ENCODE results near the gene ABTB2. TPM values are rescaled to one million over a fixed set of nuclear protein-coding genes. Genes with fewer than 3 reads are reported as not detected.

Gene ABTB2
- total and polyA plus RNA-seq, 9 of the 15 experiments (the other 6 are each of a cell fraction or from before 2014, with no cell fraction given) = 0.03 to 0.18 (median 0.12) TPM; not detected in 2

DNA sequence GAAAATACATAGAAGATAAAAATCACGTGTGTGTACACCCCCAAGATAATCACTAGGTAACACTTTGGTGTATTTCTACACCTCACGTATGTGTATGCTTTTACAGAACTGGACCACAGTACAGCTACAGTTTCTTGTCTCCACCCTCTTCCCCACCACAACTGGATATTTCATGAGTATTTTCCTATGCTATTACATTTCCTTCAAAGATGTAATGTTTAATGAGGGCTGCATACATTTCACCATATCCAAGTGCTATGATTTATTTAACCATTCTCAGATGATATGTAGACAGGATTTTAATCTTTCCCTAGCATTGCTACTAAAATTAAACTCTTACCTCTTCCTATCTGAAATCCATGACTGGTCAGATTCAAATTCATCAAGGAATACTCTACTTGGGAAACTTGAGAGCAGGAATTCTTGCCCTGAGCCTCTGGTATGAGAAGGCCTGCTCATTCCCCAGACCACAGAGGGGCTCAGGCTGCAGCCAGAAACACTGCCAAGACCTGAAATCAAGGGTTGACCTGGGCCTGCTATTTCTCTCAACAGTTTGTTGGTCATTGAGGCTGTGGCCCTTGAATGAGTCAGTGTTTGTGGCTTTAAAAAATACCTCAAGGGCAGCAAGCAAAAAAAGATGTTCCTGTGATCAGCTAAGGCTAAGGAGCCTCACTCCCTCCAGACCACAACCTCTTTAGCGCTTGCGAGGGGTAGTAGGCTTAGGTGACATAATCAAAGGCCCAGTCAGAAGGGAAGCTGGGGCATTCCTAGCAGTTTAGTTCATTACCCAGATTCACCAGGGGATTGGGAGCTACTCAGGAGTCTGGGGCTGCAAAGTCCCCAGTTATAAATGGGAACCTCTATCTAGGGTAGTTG lies 55.5 kb downstream of the ABTB2 start:
- H3K9me1 ChIP-seq (ENCODE audit: control insufficient read depth, insufficient read depth, low read length) = no peaks in the 10 kb centered on the region
- WGBS (ENCODE audit: insufficient coverage, low coverage, missing lambda C conversion rate) = 5% methylated on average over 4 of the region's 4 CpGs
- FAIRE-seq = no peak
- no peak overlapping the region for H3K4me3 ChIP-seq
- H2AFZ ChIP-seq (ENCODE audit: low read depth, low read length) = no peak overlapping the region
- no peak for ATAC-seq
- H3K27ac ChIP-seq (ENCODE audit: extremely low read depth, low read depth, low read length) = no peak overlapping the region
- no peak overlapping the region for H3K4me2 ChIP-seq (ENCODE audit: insufficient read depth, low read length)
- TF ChIP-seq CEBPG (CRISPR knock-in tag; IDR thresholded peaks at IDR 0.05) (no peak), CEBPG (tag; conservative IDR thresholded peaks at IDR 0.05 in 1 of 2, IDR thresholded peaks at IDR 0.05 in 1 of 2) (peak in 1 of 2 experiments; percentile 28; a peak in 1 of 4 replicates), TARDBP (IDR thresholded peaks at IDR 0.05) (no peak), EP300 (IDR thresholded peaks at IDR 0.05; ENCODE audit: low read length) (no peak)
- H3K9me3 ChIP-seq (replicated peaks; ENCODE audit: control insufficient read depth, insufficient read depth, low read depth, low read length) = no peaks in the 10 kb centered on the region
- H3K9ac ChIP-seq (ENCODE audit: insufficient read depth in 1 of 2, low read depth in 2 of 2, low read length in 2 of 2) = no peak overlapping the region
- no peaks in the 10 kb centered on the region for H3K36me3 ChIP-seq (ENCODE audit: control insufficient read depth, insufficient read depth, low read length)
- CTCF ChIA-PET (ENCODE audit: low intra/inter-chr PET ratio) = no interaction called here
- no peaks in the 10 kb centered on the region for H3K4me1 ChIP-seq (replicated peaks in 1 of 2; ENCODE audit: control insufficient read depth in 2 of 2, insufficient read depth in 2 of 2, low read length in 2 of 2)
- no peak for DNase-seq (ENCODE audit: extremely low read depth in 1 of 4, low spot score in 3 of 4)
- H3K79me2 ChIP-seq (ENCODE audit: control insufficient read depth, insufficient read depth, low read length) = no peaks in the 10 kb centered on the region
- POLR2A ChIA-PET = interaction anchor here (0.5 to 1.3 kb wide), 2 partner anchors 19 to 348 kb away, joined by 3 read pairs; no protein-coding TSS in a partner anchor
- intact Hi-C loops (cut with micrococcal nuclease) = no loop called here
- no TSS peak for BruUV-seq (replicated peaks)
- peaks cover 18 to 29% of the 10 kb centered on the region in 2 experiments; a peak in 4 of 5 replicates for H3K27me3 ChIP-seq (ENCODE audit: control insufficient read depth in 2 of 2, insufficient read depth in 2 of 2, low read length in 2 of 2)
- in situ Hi-C loops (cut with MboI) = no loop called here
- H4K20me1 ChIP-seq (replicated peaks; ENCODE audit: control insufficient read depth, insufficient read depth, low read length) = no peaks in the 10 kb centered on the region

DNA sequence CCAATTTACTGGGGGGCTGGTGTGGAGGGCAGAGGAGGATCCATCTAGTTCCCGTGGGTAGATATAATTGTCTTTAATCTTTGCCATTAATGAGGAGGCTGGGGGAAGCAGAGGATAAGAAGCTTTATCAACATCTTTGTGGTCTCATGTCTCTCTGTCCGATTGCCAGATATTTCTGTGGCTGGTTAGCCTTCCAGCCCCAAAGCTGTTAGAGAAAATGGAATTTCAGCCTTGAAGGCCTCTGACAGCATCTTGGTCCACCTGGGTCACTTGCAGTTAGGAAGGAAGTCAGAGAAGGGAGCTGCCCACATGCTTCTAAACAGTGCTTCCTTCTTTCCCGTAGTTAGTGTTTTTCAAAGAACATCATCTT lies 56.9 kb downstream of the ABTB2 start:
- Histone ChIP-seq H3K27me3 (ENCODE audit: control insufficient read depth in 2 of 2, insufficient read depth in 2 of 2, low read length in 2 of 2) (peaks cover 18 to 29% of the 10 kb centered on the region in 2 experiments; a peak in 4 of 5 replicates), H3K9me1 (ENCODE audit: control insufficient read depth, insufficient read depth, low read length) (no peaks in the 10 kb centered on the region), H3K79me2 (ENCODE audit: control insufficient read depth, insufficient read depth, low read length) (no peaks in the 10 kb centered on the region), H3K9me3 (replicated peaks; ENCODE audit: control insufficient read depth, insufficient read depth, low read depth, low read length) (no peaks in the 10 kb centered on the region), H3K4me1 (replicated peaks in 1 of 2; ENCODE audit: control insufficient read depth in 2 of 2, insufficient read depth in 2 of 2, low read length in 2 of 2) (no peaks in the 10 kb centered on the region), H3K4me3 (no peak overlapping the region), H2AFZ (ENCODE audit: low read depth, low read length) (no peak overlapping the region), H3K9ac (ENCODE audit: insufficient read depth in 1 of 2, low read depth in 2 of 2, low read length in 2 of 2) (no peak overlapping the region), H3K4me2 (ENCODE audit: insufficient read depth, low read length) (no peak overlapping the region), H3K36me3 (ENCODE audit: control insufficient read depth, insufficient read depth, low read length) (no peaks in the 10 kb centered on the region), H4K20me1 (replicated peaks; ENCODE audit: control insufficient read depth, insufficient read depth, low read length) (no peaks in the 10 kb centered on the region), H3K27ac (ENCODE audit: extremely low read depth, low read depth, low read length) (no peak overlapping the region)
- intact Hi-C loops (cut with micrococcal nuclease) (no loop called here), in situ Hi-C loops (cut with MboI) (no loop called here)
- no peak for DNase-seq (ENCODE audit: extremely low read depth in 1 of 4, low spot score in 3 of 4)
- CTCF ChIA-PET (ENCODE audit: low intra/inter-chr PET ratio) = no interaction called here
- FAIRE-seq = no peak
- no TSS peak for BruUV-seq (replicated peaks)
- no peak for TF ChIP-seq MTA1 (IDR thresholded peaks at IDR 0.05; ENCODE audit: borderline replicate concordance)
- no peak for TF ChIP-seq POU5F1 (IDR thresholded peaks at IDR 0.05; ENCODE audit: borderline replicate concordance, low read depth, low read length, partially characterized antibody)
- TF ChIP-seq, protein P1, sequence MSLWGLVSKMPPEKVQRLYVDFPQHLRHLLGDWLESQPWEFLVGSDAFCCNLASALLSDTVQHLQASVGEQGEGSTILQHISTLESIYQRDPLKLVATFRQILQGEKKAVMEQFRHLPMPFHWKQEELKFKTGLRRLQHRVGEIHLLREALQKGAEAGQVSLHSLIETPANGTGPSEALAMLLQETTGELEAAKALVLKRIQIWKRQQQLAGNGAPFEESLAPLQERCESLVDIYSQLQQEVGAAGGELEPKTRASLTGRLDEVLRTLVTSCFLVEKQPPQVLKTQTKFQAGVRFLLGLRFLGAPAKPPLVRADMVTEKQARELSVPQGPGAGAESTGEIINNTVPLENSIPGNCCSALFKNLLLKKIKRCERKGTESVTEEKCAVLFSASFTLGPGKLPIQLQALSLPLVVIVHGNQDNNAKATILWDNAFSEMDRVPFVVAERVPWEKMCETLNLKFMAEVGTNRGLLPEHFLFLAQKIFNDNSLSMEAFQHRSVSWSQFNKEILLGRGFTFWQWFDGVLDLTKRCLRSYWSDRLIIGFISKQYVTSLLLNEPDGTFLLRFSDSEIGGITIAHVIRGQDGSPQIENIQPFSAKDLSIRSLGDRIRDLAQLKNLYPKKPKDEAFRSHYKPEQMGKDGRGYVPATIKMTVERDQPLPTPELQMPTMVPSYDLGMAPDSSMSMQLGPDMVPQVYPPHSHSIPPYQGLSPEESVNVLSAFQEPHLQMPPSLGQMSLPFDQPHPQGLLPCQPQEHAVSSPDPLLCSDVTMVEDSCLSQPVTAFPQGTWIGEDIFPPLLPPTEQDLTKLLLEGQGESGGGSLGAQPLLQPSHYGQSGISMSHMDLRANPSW (CRISPR knock-in tag; IDR thresholded peaks at IDR 0.05) = no peak
- ATAC-seq = no peak
- POLR2A ChIA-PET = interaction anchor here (0.9 to 1.5 kb wide), 4 partner anchors 9 to 103 kb away, joined by 3 to 7 read pairs (median 3); no protein-coding TSS in a partner anchor
- 0% methylated on average over 3 of the region's 3 CpGs for WGBS (ENCODE audit: insufficient coverage, low coverage, missing lambda C conversion rate)

Measured in K562 (cell line).